GM19452 (cell line): ENCODE measurements around the gene EVA1B.

Source experiments
- ATAC-seq: cut with Tn5 transposase; IDR thresholded peaks from one replicate; pipeline ENCODE4 v1.9.1; 2021; ENCODE audit not compliant: unreplicated experiment

Gene EVA1B

GRCh38 chr1:36323636-36324352 lies at the start of gene EVA1B:
Gene EVA1B (minus strand): TSS chr1:36323645. CDS start chr1:36323037, 608 bp downstream.
- ATAC-seq, result no peak

- no peak for ATAC-seq
Measured at GRCh38 chr1:36372617-36373016, 49.2 kb upstream of the EVA1B start.

GRCh38 chr1:36369061-36369861 lies 45.8 kb upstream of the EVA1B start:
- ATAC-seq, result no peak

GRCh38 chr1:36367798-36368197 lies 44.4 kb upstream of the EVA1B start:
- no peak for ATAC-seq

GRCh38 chr1:36367066-36367465 lies 43.6 kb upstream of the EVA1B start:
- ATAC-seq, result no peak

- ATAC-seq, result no peak
Measured at GRCh38 chr1:36366091-36366661, 42.7 kb upstream of the EVA1B start.

- no peak for ATAC-seq
Measured at GRCh38 chr1:36365381-36365780, 41.9 kb upstream of the EVA1B start.

GRCh38 chr1:36359911-36360550 lies 36.6 kb upstream of the EVA1B start:
- ATAC-seq, result no peak

- ATAC-seq, result no peak
Measured at GRCh38 chr1:36359383-36359782, 35.9 kb upstream of the EVA1B start.

GRCh38 chr1:36358514-36359084 lies 35.2 kb upstream of the EVA1B start:
- ATAC-seq, result no peak

- ATAC-seq, result no peak
Measured at GRCh38 chr1:36355811-36356210, 32.4 kb upstream of the EVA1B start.

- no peak for ATAC-seq
Measured at GRCh38 chr1:36354486-36354885, 31.0 kb upstream of the EVA1B start.

- no peak for ATAC-seq
Measured at GRCh38 chr1:36352910-36353878, 29.7 kb upstream of the EVA1B start.

GRCh38 chr1:36352125-36352909 lies 28.9 kb upstream of the EVA1B start:
- no peak for ATAC-seq

GRCh38 chr1:36351227-36351977 lies 28.0 kb upstream of the EVA1B start:
- ATAC-seq, result no peak

GRCh38 chr1:36350659-36351226 lies 27.3 kb upstream of the EVA1B start:
- no peak for ATAC-seq

GRCh38 chr1:36349839-36350238 lies 26.4 kb upstream of the EVA1B start:
- no peak for ATAC-seq

GRCh38 chr1:36349241-36349671 lies 25.8 kb upstream of the EVA1B start:
- ATAC-seq, result peak; percentile 71
